Panc1 (cell line): ENCODE results near the gene BMF.

Experiments used
- SIN3A ChIP-seq: IDR thresholded peaks from 2 replicates; pipeline ENCODE4 v1.6.1; 2012; ENCODE audit warnings: low read depth, mild to moderate bottlenecking, low read length, moderate library complexity, borderline replicate concordance; ENCODE audit not compliant: insufficient read depth
- TF ChIP-seq, protein P1 (sequence below): fragments of 450-650 bp; IDR thresholded peaks from 2 replicates; pipeline ENCODE4 v1.5.1; 2017; ENCODE audit warnings: mild to moderate bottlenecking

DNA sequence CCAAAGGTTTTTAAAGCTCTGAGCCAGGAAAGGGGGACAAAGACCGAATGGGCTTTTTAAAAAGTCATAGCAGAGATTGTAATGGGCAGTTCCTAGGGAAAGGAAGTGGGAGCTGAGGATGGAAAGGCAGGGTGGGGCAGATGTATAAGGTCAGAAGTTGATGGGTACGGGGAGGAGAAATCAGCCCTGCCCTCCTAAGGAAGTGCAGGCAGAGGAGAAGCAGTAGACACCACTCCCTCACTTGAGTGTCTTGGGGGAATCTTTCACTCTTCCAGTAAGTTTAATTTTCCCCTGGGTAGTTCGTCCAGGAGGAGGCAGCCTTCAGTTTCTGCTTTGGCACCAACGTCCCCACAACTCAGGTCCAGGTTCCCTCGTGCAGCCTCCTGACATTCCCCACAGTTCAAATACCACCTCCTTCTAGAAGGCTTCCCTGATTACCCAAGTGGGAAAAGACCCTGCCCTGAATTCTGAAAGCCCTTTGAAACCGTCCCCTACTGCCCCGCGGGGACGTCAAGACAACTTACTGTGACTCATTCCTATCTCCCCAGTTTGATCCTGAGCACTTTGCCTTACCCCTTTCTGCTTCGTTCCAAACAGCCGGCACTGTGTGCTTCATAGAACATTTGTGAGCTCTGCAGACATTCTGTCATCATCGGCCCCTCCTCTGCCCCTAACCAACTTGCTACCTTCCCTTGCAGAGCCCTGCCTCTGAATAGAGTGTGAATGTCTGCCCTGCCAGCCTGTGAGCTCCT, 55.4 kb downstream of the BMF start:
- TF ChIP-seq SIN3A = no peak
- TF ChIP-seq, protein P1, sequence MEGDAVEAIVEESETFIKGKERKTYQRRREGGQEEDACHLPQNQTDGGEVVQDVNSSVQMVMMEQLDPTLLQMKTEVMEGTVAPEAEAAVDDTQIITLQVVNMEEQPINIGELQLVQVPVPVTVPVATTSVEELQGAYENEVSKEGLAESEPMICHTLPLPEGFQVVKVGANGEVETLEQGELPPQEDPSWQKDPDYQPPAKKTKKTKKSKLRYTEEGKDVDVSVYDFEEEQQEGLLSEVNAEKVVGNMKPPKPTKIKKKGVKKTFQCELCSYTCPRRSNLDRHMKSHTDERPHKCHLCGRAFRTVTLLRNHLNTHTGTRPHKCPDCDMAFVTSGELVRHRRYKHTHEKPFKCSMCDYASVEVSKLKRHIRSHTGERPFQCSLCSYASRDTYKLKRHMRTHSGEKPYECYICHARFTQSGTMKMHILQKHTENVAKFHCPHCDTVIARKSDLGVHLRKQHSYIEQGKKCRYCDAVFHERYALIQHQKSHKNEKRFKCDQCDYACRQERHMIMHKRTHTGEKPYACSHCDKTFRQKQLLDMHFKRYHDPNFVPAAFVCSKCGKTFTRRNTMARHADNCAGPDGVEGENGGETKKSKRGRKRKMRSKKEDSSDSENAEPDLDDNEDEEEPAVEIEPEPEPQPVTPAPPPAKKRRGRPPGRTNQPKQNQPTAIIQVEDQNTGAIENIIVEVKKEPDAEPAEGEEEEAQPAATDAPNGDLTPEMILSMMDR = peak; percentile 42; the same call in 1 of the 2 replicates
